HL-60 (cell line): ENCODE results near the gene ARHGEF12.

ENCODE experiments used
- CTCF ChIP-seq: IDR thresholded peaks from one replicate; pipeline ENCODE4 v1.5.1; 2011; ENCODE audit warnings: low read length, control low read depth, inconsistent platforms; ENCODE audit not compliant: insufficient read depth
- GABPA ChIP-seq: IDR thresholded peaks from 2 replicates; pipeline ENCODE4 v1.6.1; 2012; ENCODE audit warnings: low read depth
- POLR2AphosphoS5 ChIP-seq: IDR thresholded peaks from 2 replicates; pipeline ENCODE4 v1.6.1; 2012; ENCODE audit warnings: low read depth

- TF ChIP-seq CTCF: no peak
- no peak for TF ChIP-seq POLR2AphosphoS5
- no peak for TF ChIP-seq GABPA
Measured at GRCh38 chr11:120538707-120539106, 202.5 kb downstream of the ARHGEF12 start.
